OCI-LY7 (cell line): ENCODE data around the gene ZNF622. TPM values are rescaled to one million over a fixed set of nuclear protein-coding genes. Genes with fewer than 3 reads are reported as not detected.

Experiments used
- BruUV-seq: library from RNA; stranded (reverse); fragments of 400-500 nt; replicated peaks from 2 replicates; lab custom pipeline; 2021; lab: Mats Ljungman, UMichigan
- CTCF ChIA-PET: fragments of 300-600 bp; sonication (Branson Sonifier 250); formaldehyde crosslinking; loops from one replicate; lab custom pipeline; 2022; ENCODE audit warnings: antibody characterized with exemption; ENCODE audit not compliant: unreplicated experiment; lab: Charles Lee
- POLR2A ChIA-PET: fragments of 300-600 bp; sonication (Branson Sonifier 250); formaldehyde crosslinking; loops from one replicate; lab custom pipeline; 2022; ENCODE audit warnings: antibody characterized with exemption; lab: Charles Lee
- DNase-seq: peaks from one replicate; pipeline ENCODE4 v3.0.0-alpha.2; 2015; ENCODE audit warnings: low spot score
- H2AFZ ChIP-seq: fragments of 200-600 bp; sonication (generic), shearing (Covaris generic); 2 replicates; pipeline ENCODE4 v1.6.1; 2014; ENCODE audit warnings: mild to moderate bottlenecking, antibody characterized with exemption, low read length, moderate library complexity
- H3K27ac ChIP-seq: fragments of 200-600 bp; sonication (generic); 2 replicates; pipeline ENCODE4 v1.5.1; 2014; ENCODE audit warnings: mixed run types, low read depth, mild to moderate bottlenecking, moderate library complexity, low read length, inconsistent platforms; ENCODE audit not compliant: poor library complexity, severe bottlenecking
- H3K36me3 ChIP-seq: fragments of 200-600 bp; sonication (generic); 2 replicates; pipeline ENCODE4 v1.6.1; 2014; ENCODE audit warnings: mild to moderate bottlenecking, antibody characterized with exemption, low read length, moderate library complexity, mixed read lengths; ENCODE audit not compliant: insufficient read depth
- H3K4me1 ChIP-seq: fragments of 200-600 bp; sonication (generic); 2 replicates; pipeline ENCODE4 v1.5.1; 2014; ENCODE audit warnings: mild to moderate bottlenecking, low read length; ENCODE audit not compliant: insufficient read depth, poor library complexity, severe bottlenecking
- H3K4me2 ChIP-seq: fragments of 200-600 bp; sonication (generic); 2 replicates; pipeline ENCODE4 v1.6.1; 2014; ENCODE audit warnings: mild to moderate bottlenecking, low read length
- H3K4me3 ChIP-seq: fragments of 200-600 bp; sonication (generic); 2 replicates; pipeline ENCODE4 v1.5.1; 2014; ENCODE audit warnings: mild to moderate bottlenecking, low read depth, low read length; ENCODE audit not compliant: poor library complexity, severe bottlenecking
- H3K79me2 ChIP-seq: fragments of 200-600 bp; sonication (generic); 2 replicates; pipeline ENCODE4 v1.6.1; 2016; ENCODE audit warnings: low read depth, mild to moderate bottlenecking, low read length, moderate library complexity, mixed read lengths; ENCODE audit not compliant: insufficient read depth
- H3K9me2 ChIP-seq: fragments of 200-600 bp; sonication (generic); 2 replicates; pipeline ENCODE4 v1.6.1; 2016; ENCODE audit warnings: mild to moderate bottlenecking, low read length, mixed read lengths; ENCODE audit not compliant: insufficient read depth
- H3K9me3 ChIP-seq: fragments of 200-600 bp; sonication (generic); 2 replicates; pipeline ENCODE4 v1.6.1; 2014; ENCODE audit warnings: mild to moderate bottlenecking, mixed run types, low read length, mixed read lengths
- H4K20me1 ChIP-seq: fragments of 200-600 bp; sonication (generic); 2 replicates; pipeline ENCODE4 v1.6.1; 2014; ENCODE audit warnings: mild to moderate bottlenecking, antibody characterized with exemption, low read length, moderate library complexity, mixed read lengths; ENCODE audit not compliant: insufficient read depth
- EZH2phosphoT487 ChIP-seq: fragments of 200-600 bp; sonication (generic); IDR thresholded peaks from 2 replicates; pipeline ENCODE4 v1.6.1; 2018; ENCODE audit warnings: low read depth, borderline replicate concordance, mild to moderate bottlenecking, mixed run types, antibody characterized with exemption, low read length, moderate library complexity, mixed read lengths
- intact Hi-C: fragments of 100-400 bp; cut with micrococcal nuclease; formaldehyde crosslinking; loops from one replicate; pipeline ENCODE4 v1.10.0; 2022; ENCODE audit not compliant: unreplicated experiment
- total RNA-seq, 2 experiments: library from RNA; depleted of rRNA in 1 of 2; stranded (reverse); fragments of >200 nt in 1 of 2; shearing (Covaris generic) in 1 of 2; gene quantifications; 2 replicates each; pipeline ENCODE4 v1.2.3, GENCODE V29; 2014 to 2022
- TF ChIP-seq, protein P1 (sequence below): fragments of 200-600 bp; sonication (generic); conservative IDR thresholded peaks from 2 replicates; pipeline ENCODE4 v1.5.1; 2014; ENCODE audit warnings: mild to moderate bottlenecking, antibody characterized with exemption, low read length, moderate library complexity, mixed read lengths

ZNF622 gene
- total RNA-seq, 2 experiments from 2014 or later: 25.7 to 32.9 TPM

DNA sequence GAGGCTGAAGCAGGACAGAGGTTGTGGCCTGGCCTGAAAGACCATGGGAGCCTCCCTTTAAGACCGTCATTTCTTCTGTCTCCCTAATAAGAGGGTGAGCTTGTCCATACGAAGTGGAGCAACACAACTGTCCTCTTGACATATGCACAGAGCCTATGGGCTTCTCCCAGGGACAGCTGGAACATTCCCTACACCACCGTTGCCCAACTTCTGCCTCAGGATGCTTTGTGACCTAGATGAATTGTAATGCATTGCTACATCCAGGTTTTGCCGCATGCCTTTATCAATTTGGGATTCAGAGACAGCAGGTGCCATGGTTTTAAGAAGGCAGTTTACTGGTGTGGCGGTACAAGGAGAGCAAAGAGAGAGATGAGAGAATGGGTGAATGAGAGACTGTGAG lies 34.4 kb upstream of the ZNF622 start:
- Histone ChIP-seq H3K27ac (no peak overlapping the region), H3K36me3 (no peaks in the 10 kb centered on the region), H3K9me2 (no peaks in the 10 kb centered on the region), H4K20me1 (no peaks in the 10 kb centered on the region), H3K4me1 (no peaks in the 10 kb centered on the region), H3K79me2 (no peaks in the 10 kb centered on the region), H2AFZ (no peak overlapping the region), H3K4me2 (no peak overlapping the region), H3K9me3 (peaks cover 10% of the 10 kb centered on the region), H3K4me3 (no peak overlapping the region)
- ChIA-PET POLR2A (no interaction called here), CTCF (no interaction called here)
- intact Hi-C loops: no loop called here
- no peak for TF ChIP-seq EZH2phosphoT487
- TF ChIP-seq, protein P1, sequence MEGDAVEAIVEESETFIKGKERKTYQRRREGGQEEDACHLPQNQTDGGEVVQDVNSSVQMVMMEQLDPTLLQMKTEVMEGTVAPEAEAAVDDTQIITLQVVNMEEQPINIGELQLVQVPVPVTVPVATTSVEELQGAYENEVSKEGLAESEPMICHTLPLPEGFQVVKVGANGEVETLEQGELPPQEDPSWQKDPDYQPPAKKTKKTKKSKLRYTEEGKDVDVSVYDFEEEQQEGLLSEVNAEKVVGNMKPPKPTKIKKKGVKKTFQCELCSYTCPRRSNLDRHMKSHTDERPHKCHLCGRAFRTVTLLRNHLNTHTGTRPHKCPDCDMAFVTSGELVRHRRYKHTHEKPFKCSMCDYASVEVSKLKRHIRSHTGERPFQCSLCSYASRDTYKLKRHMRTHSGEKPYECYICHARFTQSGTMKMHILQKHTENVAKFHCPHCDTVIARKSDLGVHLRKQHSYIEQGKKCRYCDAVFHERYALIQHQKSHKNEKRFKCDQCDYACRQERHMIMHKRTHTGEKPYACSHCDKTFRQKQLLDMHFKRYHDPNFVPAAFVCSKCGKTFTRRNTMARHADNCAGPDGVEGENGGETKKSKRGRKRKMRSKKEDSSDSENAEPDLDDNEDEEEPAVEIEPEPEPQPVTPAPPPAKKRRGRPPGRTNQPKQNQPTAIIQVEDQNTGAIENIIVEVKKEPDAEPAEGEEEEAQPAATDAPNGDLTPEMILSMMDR: no peak
- DNase-seq: no peak
- no TSS peak for BruUV-seq

DNA sequence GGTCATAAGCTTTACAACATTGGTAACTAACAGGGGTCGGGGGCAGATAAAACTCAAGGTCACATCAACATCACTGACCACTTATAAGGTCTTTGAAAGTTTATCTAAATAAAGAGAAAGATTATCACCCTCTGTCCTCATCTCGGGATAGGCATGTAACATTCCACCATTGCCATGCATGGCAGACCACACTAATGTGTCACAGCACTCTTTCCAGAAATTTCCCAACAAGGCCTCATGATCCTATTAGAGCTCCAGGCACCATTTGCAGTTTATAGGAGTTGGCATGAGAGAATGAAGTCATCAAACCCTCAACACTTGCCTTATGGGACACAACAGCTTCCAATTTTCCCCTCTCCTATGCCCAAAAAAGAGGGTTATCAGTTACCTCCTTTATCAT lies 31.9 kb upstream of the ZNF622 start:
- BruUV-seq: no TSS peak
- Histone ChIP-seq H3K9me2 (no peaks in the 10 kb centered on the region), H3K9me3 (peaks cover 19% of the 10 kb centered on the region), H3K4me2 (no peak overlapping the region), H3K36me3 (no peaks in the 10 kb centered on the region), H3K4me1 (no peaks in the 10 kb centered on the region), H3K27ac (no peak overlapping the region), H3K4me3 (no peak overlapping the region), H4K20me1 (no peaks in the 10 kb centered on the region), H2AFZ (no peak overlapping the region), H3K79me2 (no peaks in the 10 kb centered on the region)
- no peak for DNase-seq
- ChIA-PET CTCF (no interaction called here), POLR2A (no interaction called here)
- intact Hi-C loops: no loop called here
- TF ChIP-seq, protein P1: no peak
- TF ChIP-seq EZH2phosphoT487: no peak

DNA sequence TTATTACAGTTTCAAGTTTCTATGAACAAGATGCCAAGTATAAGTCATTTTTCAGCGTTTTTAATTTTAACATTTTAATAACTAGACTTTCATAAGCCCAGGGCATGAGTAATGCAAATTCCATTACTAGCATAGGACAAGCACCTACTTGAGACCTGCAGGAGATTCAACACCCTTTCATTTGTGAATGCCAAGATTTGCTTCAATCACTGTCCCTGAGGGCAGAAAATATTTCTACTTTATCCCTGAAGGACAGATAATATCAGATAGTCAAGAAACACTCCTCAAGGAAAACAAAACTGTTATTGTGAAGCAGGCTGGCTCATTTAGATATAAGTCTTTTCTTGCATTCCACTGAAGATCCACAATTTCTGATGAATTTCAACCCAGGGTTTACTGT lies 27.7 kb upstream of the ZNF622 start:
- no TSS peak for BruUV-seq
- no peak for DNase-seq
- no peaks in the 10 kb centered on the region for H3K9me2 ChIP-seq
- ChIA-PET POLR2A (no interaction called here), CTCF (no interaction called here)
- no peak overlapping the region for H3K27ac ChIP-seq
- no peak overlapping the region for H3K4me2 ChIP-seq
- H2AFZ ChIP-seq: no peak overlapping the region
- H3K36me3 ChIP-seq: no peaks in the 10 kb centered on the region
- H3K4me1 ChIP-seq: no peaks in the 10 kb centered on the region
- TF ChIP-seq, protein P1: no peak
- no peak for TF ChIP-seq EZH2phosphoT487
- no peaks in the 10 kb centered on the region for H3K79me2 ChIP-seq
- no peak overlapping the region for H3K4me3 ChIP-seq
- H3K9me3 ChIP-seq: peaks cover 19% of the 10 kb centered on the region
- no peaks in the 10 kb centered on the region for H4K20me1 ChIP-seq
- intact Hi-C loops: no loop called here
